Measurements from ENCODE around the gene DCAF4.

DNA sequence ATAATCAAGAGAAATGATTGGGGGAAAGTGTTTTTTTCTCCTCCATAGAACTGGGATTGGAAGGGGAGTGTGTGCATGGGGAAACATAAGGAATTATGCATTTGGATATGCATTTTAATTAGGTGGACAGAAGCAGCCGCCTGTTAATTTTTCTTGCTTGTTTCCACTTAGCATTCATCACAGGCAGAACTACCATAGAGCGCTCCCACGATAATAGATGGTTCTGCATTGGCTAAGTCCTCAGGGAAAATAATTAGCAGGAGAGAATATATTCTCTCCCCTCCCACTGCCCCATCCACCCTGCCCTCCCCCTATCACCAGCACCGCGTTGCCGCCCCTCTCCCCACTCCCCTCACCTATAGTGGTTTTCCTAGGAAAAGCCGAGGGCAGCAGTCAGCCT is 43.8 kb upstream of the DCAF4 start:
- no peak for TF ChIP-seq POLR2A (IDR thresholded peaks at IDR 0.05)
- TF ChIP-seq, protein P1, sequence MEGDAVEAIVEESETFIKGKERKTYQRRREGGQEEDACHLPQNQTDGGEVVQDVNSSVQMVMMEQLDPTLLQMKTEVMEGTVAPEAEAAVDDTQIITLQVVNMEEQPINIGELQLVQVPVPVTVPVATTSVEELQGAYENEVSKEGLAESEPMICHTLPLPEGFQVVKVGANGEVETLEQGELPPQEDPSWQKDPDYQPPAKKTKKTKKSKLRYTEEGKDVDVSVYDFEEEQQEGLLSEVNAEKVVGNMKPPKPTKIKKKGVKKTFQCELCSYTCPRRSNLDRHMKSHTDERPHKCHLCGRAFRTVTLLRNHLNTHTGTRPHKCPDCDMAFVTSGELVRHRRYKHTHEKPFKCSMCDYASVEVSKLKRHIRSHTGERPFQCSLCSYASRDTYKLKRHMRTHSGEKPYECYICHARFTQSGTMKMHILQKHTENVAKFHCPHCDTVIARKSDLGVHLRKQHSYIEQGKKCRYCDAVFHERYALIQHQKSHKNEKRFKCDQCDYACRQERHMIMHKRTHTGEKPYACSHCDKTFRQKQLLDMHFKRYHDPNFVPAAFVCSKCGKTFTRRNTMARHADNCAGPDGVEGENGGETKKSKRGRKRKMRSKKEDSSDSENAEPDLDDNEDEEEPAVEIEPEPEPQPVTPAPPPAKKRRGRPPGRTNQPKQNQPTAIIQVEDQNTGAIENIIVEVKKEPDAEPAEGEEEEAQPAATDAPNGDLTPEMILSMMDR (IDR thresholded peaks at IDR 0.05): no peak

All from esophagus squamous epithelium (tissue), 4 donors.